Measurements from ENCODE around the gene CAB39L. TPM values are rescaled to one million over a fixed set of nuclear protein-coding genes. Genes with fewer than 3 reads are reported as not detected.

The CAB39L gene
- total RNA-seq, 1 donor from 2014 or later = 5.8 TPM

DNA sequence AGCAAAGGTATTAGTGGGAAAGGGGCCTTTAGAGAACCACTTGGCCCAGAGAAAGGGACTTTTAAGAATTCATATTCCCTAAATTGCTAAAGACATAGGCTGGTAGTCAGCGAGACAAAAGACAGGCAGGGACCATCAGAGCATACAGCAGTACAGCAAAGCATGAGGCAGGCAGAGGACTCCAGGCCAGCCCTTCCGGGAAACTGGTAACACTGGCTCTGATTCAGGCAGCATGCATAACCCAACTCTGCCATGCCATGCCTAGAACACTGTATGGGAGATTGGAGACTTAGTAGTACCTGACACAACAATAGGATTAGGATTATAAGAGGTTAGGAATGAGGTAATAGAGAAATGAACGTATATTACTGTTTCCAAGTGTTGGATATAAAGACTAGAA, 34.9 kb downstream of the CAB39L start:
- Mint-ChIP-seq H3K27ac (no peak overlapping the region), H3K4me3 (ENCODE audit: low read depth) (no peak overlapping the region), H3K36me3 (ENCODE audit: low read depth) (no peaks in the 10 kb centered on the region), H3K27me3 (ENCODE audit: low read depth) (peaks cover 11% of the 10 kb centered on the region), H3K4me1 (ENCODE audit: low read depth) (no peaks in the 10 kb centered on the region), H3K9me3 (peaks cover 19% of the 10 kb centered on the region)
- intact Hi-C loops (cut with micrococcal nuclease) = no loop called here
- no peak for DNase-seq (ENCODE audit: low spot score)

GRCh38 chr13:49407936-49408335, 35.9 kb downstream of the CAB39L start:
- no peak overlapping the region for H3K27ac Mint-ChIP-seq
- peaks cover 9% of the 10 kb centered on the region for H3K27me3 Mint-ChIP-seq (ENCODE audit: low read depth)
- no peak overlapping the region for H3K4me3 Mint-ChIP-seq (ENCODE audit: low read depth)
- H3K4me1 Mint-ChIP-seq (ENCODE audit: low read depth) = no peaks in the 10 kb centered on the region
- intact Hi-C loops (cut with micrococcal nuclease) = no loop called here
- H3K9me3 Mint-ChIP-seq = peaks cover 27% of the 10 kb centered on the region
- H3K36me3 Mint-ChIP-seq (ENCODE audit: low read depth) = no peaks in the 10 kb centered on the region
- DNase-seq (ENCODE audit: low spot score) = no peak

- peaks cover 7% of the 10 kb centered on the region for H3K27me3 Mint-ChIP-seq (ENCODE audit: low read depth)
- intact Hi-C loops (cut with micrococcal nuclease) = no loop called here
- no peak overlapping the region for H3K4me3 Mint-ChIP-seq (ENCODE audit: low read depth)
- H3K9me3 Mint-ChIP-seq = peaks cover 27% of the 10 kb centered on the region
- no peaks in the 10 kb centered on the region for H3K4me1 Mint-ChIP-seq (ENCODE audit: low read depth)
- no peak for DNase-seq (ENCODE audit: low spot score)
- H3K36me3 Mint-ChIP-seq (ENCODE audit: low read depth) = no peaks in the 10 kb centered on the region
- no peak overlapping the region for H3K27ac Mint-ChIP-seq
Measured at GRCh38 chr13:49407068-49407467, 36.8 kb downstream of the CAB39L start.

DNA sequence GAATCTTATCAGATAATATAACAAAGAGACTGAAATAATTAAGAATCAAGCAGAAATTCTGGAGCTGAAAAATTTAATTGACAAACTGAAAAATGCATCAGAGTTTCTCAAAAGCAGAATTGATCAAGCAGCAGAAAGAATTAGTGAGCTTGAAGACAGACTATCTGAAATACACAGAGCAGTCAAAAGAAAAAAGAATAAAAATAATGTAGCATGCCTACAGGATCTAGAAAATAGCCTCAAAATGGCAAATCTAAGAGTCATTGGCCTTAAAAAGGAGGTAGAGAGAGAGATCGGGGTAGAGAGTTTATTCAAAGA, 39.2 kb downstream of the CAB39L start:
- H3K4me3 Mint-ChIP-seq (ENCODE audit: low read depth) = no peak overlapping the region
- H3K27me3 Mint-ChIP-seq (ENCODE audit: low read depth) = peaks cover 5% of the 10 kb centered on the region
- peaks cover 27% of the 10 kb centered on the region for H3K9me3 Mint-ChIP-seq
- no peaks in the 10 kb centered on the region for H3K4me1 Mint-ChIP-seq (ENCODE audit: low read depth)
- intact Hi-C loops (cut with micrococcal nuclease) = no loop called here
- no peak for DNase-seq (ENCODE audit: low spot score)
- no peaks in the 10 kb centered on the region for H3K36me3 Mint-ChIP-seq (ENCODE audit: low read depth)
- no peak overlapping the region for H3K27ac Mint-ChIP-seq

DNA sequence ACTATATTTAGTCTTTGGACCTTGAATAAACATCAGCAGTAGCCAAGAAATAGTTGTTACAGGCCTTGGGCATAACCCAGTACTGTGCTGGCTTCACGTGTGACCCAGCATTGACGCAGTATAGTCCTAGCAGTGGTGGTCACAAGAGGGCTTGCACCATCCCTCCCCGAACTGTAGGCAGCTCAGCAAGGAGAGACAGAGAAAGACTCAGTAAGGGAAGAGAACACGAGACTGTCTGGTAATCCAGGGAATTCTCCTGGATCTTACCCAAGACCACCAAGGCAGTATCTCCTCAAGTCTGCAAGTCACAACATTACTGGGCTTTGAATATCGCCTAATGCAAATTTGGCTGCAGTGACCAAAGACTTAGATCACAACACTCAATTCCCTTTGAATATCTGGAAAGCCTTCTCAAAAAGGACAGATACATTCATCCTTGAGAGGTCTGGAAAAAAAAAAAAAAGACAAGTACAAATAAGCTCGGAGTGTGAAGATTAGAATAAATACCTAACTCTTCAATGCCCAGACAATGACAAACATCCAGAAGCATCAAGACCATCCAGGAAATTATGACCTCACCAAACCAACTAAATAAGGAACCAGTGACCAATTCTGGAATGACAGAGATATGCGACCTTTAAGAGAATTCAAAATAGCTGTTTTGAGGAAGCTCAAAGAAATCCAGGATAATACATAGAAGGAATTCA, 39.7 kb downstream of the CAB39L start:
- H3K4me1 Mint-ChIP-seq (ENCODE audit: low read depth) = no peaks in the 10 kb centered on the region
- peaks cover 27% of the 10 kb centered on the region for H3K9me3 Mint-ChIP-seq
- intact Hi-C loops (cut with micrococcal nuclease) = no loop called here
- H3K27ac Mint-ChIP-seq = no peak overlapping the region
- H3K27me3 Mint-ChIP-seq (ENCODE audit: low read depth) = peaks cover 5% of the 10 kb centered on the region
- no peak overlapping the region for H3K4me3 Mint-ChIP-seq (ENCODE audit: low read depth)
- DNase-seq (ENCODE audit: low spot score) = no peak
- no peaks in the 10 kb centered on the region for H3K36me3 Mint-ChIP-seq (ENCODE audit: low read depth)

GRCh38 chr13:49400755-49401659, 42.9 kb downstream of the CAB39L start:
- intact Hi-C loops (cut with micrococcal nuclease) = no loop called here
- no peak for DNase-seq (ENCODE audit: low spot score)
- Mint-ChIP-seq H3K27me3 (ENCODE audit: low read depth) (peaks cover 3% of the 10 kb centered on the region), H3K27ac (no peak overlapping the region), H3K4me1 (ENCODE audit: low read depth) (no peaks in the 10 kb centered on the region), H3K4me3 (ENCODE audit: low read depth) (no peak overlapping the region), H3K9me3 (peaks cover 27% of the 10 kb centered on the region), H3K36me3 (ENCODE audit: low read depth) (no peaks in the 10 kb centered on the region)

DNA sequence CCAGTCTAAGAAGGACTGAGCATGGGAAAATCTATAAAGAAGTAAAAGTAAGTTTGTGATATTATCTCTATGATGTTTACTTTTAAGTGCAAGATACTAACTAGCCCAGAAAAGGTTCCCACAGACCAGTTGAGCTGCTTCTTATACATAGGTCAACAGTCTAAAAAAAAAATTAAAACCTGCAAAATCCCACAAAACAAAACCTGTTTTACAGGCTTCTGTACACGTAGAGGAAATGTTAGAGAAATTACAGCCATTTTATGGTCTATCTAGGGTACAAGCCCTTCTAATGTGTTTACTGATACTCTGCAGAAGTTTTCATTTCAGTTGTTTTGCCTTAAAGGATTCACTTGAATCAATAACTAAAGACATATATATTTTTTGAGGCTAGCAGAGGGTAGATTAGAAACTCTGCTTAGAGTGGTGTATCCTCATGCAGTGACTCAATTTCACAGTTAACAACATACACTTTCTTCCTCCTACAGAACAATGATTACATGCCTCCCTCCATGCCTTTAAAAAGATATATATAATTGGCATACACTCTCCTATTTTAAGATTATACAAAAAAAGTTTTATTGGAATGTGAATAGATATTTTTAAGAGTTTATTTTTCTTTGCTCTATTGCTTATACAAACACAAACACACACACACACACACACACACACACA, 43.9 kb downstream of the CAB39L start:
- intact Hi-C loops (cut with micrococcal nuclease) = no loop called here
- peaks cover 3% of the 10 kb centered on the region for H3K27me3 Mint-ChIP-seq (ENCODE audit: low read depth)
- no peak for DNase-seq (ENCODE audit: low spot score)
- peaks cover 17% of the 10 kb centered on the region for H3K9me3 Mint-ChIP-seq
- H3K36me3 Mint-ChIP-seq (ENCODE audit: low read depth) = no peaks in the 10 kb centered on the region
- H3K4me1 Mint-ChIP-seq (ENCODE audit: low read depth) = no peaks in the 10 kb centered on the region
- no peak overlapping the region for H3K4me3 Mint-ChIP-seq (ENCODE audit: low read depth)
- H3K27ac Mint-ChIP-seq = no peak overlapping the region

- H3K36me3 Mint-ChIP-seq (ENCODE audit: low read depth) = no peaks in the 10 kb centered on the region
- H3K9me3 Mint-ChIP-seq = no peaks in the 10 kb centered on the region
- intact Hi-C loops (cut with micrococcal nuclease) = no loop called here
- DNase-seq (ENCODE audit: low spot score) = no peak
- no peak overlapping the region for H3K4me3 Mint-ChIP-seq (ENCODE audit: low read depth)
- H3K27me3 Mint-ChIP-seq (ENCODE audit: low read depth) = peaks cover 9% of the 10 kb centered on the region
- no peak overlapping the region for H3K27ac Mint-ChIP-seq
- H3K4me1 Mint-ChIP-seq (ENCODE audit: low read depth) = no peaks in the 10 kb centered on the region
Measured at GRCh38 chr13:49395878-49396380, 47.9 kb downstream of the CAB39L start.

GRCh38 chr13:49395451-49395865, 48.4 kb downstream of the CAB39L start:
- Mint-ChIP-seq H3K27ac (no peak overlapping the region), H3K4me1 (ENCODE audit: low read depth) (no peaks in the 10 kb centered on the region), H3K36me3 (ENCODE audit: low read depth) (no peaks in the 10 kb centered on the region), H3K27me3 (ENCODE audit: low read depth) (peaks cover 12% of the 10 kb centered on the region), H3K9me3 (no peaks in the 10 kb centered on the region), H3K4me3 (ENCODE audit: low read depth) (no peak overlapping the region)
- no peak for DNase-seq (ENCODE audit: low spot score)
- intact Hi-C loops (cut with micrococcal nuclease) = no loop called here

DNA sequence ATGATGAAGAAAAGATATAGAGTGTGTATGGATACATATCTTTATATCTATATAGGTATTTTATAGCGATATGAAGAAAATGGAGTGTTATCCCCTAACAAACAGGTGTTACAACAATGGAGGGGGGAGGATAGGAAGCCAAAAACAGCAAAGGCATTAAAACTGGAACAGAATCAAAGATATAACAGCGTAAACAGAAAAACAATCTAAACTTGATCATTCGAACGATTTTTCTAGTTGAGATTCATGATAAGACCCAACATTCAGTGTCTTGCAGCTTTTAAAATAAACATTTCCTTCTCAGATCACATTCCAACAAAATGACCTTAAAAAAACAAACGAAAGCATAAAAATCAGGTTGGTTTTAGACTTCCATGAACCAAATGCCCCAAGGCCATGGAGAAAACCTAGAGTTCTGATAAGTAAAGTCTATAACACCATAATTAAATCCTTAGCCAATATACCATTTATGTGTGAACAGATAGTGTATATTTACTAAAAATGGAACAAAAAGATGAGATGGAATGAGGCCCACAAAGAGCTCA, 55.7 kb downstream of the CAB39L start:
- intact Hi-C loops (cut with micrococcal nuclease) = no loop called here
- H3K27me3 Mint-ChIP-seq (ENCODE audit: low read depth) = peaks cover 19% of the 10 kb centered on the region
- H3K4me3 Mint-ChIP-seq (ENCODE audit: low read depth) = no peak overlapping the region
- H3K27ac Mint-ChIP-seq = no peak overlapping the region
- H3K4me1 Mint-ChIP-seq (ENCODE audit: low read depth) = no peaks in the 10 kb centered on the region
- no peaks in the 10 kb centered on the region for H3K36me3 Mint-ChIP-seq (ENCODE audit: low read depth)
- H3K9me3 Mint-ChIP-seq = no peaks in the 10 kb centered on the region
- DNase-seq (ENCODE audit: low spot score) = no peak

DNA sequence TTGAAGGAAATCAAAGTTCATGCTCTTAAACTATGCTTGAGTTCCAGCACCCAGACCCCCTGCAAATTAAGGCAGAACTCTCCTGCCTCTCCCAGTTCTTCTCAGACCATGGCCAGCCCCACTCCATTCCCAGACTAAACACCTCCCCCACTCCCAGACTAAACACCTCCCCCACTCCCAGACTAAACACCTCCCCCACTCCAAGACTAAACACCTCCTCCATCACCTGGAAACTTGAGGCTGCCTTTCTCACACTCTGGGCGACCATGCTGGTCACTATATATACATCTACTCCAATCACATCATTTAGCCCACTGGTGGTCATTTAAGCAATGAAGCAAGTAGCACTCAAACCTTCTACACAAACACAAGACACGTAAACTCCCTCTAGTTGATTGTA, 57.2 kb downstream of the CAB39L start:
- H3K4me3 Mint-ChIP-seq (ENCODE audit: low read depth) = no peak overlapping the region
- H3K9me3 Mint-ChIP-seq = no peaks in the 10 kb centered on the region
- no peaks in the 10 kb centered on the region for H3K4me1 Mint-ChIP-seq (ENCODE audit: low read depth)
- no peaks in the 10 kb centered on the region for H3K36me3 Mint-ChIP-seq (ENCODE audit: low read depth)
- no peak for DNase-seq (ENCODE audit: low spot score)
- peaks cover 17% of the 10 kb centered on the region for H3K27me3 Mint-ChIP-seq (ENCODE audit: low read depth)
- intact Hi-C loops (cut with micrococcal nuclease) = no loop called here
- no peak overlapping the region for H3K27ac Mint-ChIP-seq

GRCh38 chr13:49376121-49376520, 67.7 kb downstream of the CAB39L start:
- H3K4me1 Mint-ChIP-seq (ENCODE audit: low read depth) = no peaks in the 10 kb centered on the region
- no peaks in the 10 kb centered on the region for H3K27me3 Mint-ChIP-seq (ENCODE audit: low read depth)
- no peak for DNase-seq (ENCODE audit: low spot score)
- no peak overlapping the region for H3K4me3 Mint-ChIP-seq (ENCODE audit: low read depth)
- no peaks in the 10 kb centered on the region for H3K36me3 Mint-ChIP-seq (ENCODE audit: low read depth)
- H3K9me3 Mint-ChIP-seq = no peaks in the 10 kb centered on the region
- no peak overlapping the region for H3K27ac Mint-ChIP-seq
- intact Hi-C loops (cut with micrococcal nuclease) = no loop called here
